K562 (cell line): Measurements from ENCODE around the gene FOCAD.

Experiments used
- ARID4B ChIP-seq: sonication (generic); formaldehyde crosslinking; IDR thresholded peaks from 2 replicates; pipeline ENCODE4 v1.8.0; 2022; ENCODE audit warnings: mild to moderate bottlenecking, missing genetic modification reagents
- BHLHE40 ChIP-seq: IDR thresholded peaks from 2 replicates; pipeline ENCODE4 v1.6.1; 2011; ENCODE audit warnings: low read length, improper control_type of control experiment
- CEBPZ ChIP-seq: fragments of 150-350 bp; IDR thresholded peaks from 2 replicates; pipeline ENCODE4 v1.6.1; 2014; ENCODE audit warnings: low read depth, mild to moderate bottlenecking, low read length, borderline replicate concordance
- CTCF ChIP-seq, 3 experiments: IDR thresholded peaks in 2 of 3; conservative IDR thresholded peaks in 1 of 3; 2 replicates each; pipeline ENCODE4 v1.5.1; 2011 to 2012; ENCODE audit warnings: low read length in 3 of 3, mild to moderate bottlenecking in 3 of 3, control low read depth in 2 of 3, improper control_type of control experiment in 1 of 3, inconsistent platforms in 1 of 3, low read depth in 1 of 3, mixed read lengths in 1 of 3, moderate library complexity in 1 of 3; ENCODE audit not compliant: insufficient read depth in 2 of 3
- ELF4 ChIP-seq: fragments of 450-650 bp; formaldehyde crosslinking; IDR thresholded peaks from 2 replicates; pipeline ENCODE4 v1.4.0; 2022; ENCODE audit warnings: missing genetic modification characterization
- FOXA3 ChIP-seq, 2 experiments: fragments of 450-650 bp in 1 of 2; sonication (generic) in 1 of 2; formaldehyde crosslinking; IDR thresholded peaks in 1 of 2; conservative IDR thresholded peaks in 1 of 2; 2 replicates each; pipeline versions ENCODE4 v1.4.0 to v1.8.0; 2020 to 2022; ENCODE audit warnings: mild to moderate bottlenecking in 2 of 2, missing genetic modification reagents in 1 of 2
- RBM22 ChIP-seq: fragments of 200-400 bp; formaldehyde crosslinking; IDR thresholded peaks from 2 replicates; pipeline ENCODE4 v1.6.1; 2018; ENCODE audit warnings: low read length, low read depth; ENCODE audit not compliant: poor library complexity, severe bottlenecking
- SMARCE1 ChIP-seq: fragments of 450-650 bp; IDR thresholded peaks from 2 replicates; pipeline ENCODE4 v1.7.1; 2016; ENCODE audit warnings: mild to moderate bottlenecking
- TARDBP ChIP-seq: fragments of 450-650 bp; IDR thresholded peaks from 2 replicates; pipeline ENCODE4 v1.6.1; 2016
- ZFX ChIP-seq: sonication (generic); formaldehyde crosslinking; IDR thresholded peaks from 2 replicates; pipeline ENCODE4 v1.8.0; 2022; ENCODE audit warnings: mild to moderate bottlenecking, missing genetic modification reagents, moderate library complexity

GRCh38 chr9:20753761-20754160 is 69.7 kb downstream of the FOCAD start:
- no peak for TF ChIP-seq ARID4B (CRISPR knock-in tag)
- no peak for TF ChIP-seq CEBPZ
- TF ChIP-seq SMARCE1, result no peak
- TF ChIP-seq ELF4 (CRISPR knock-in tag), result no peak
- TF ChIP-seq FOXA3 (CRISPR knock-in tag; conservative IDR thresholded peaks at IDR 0.05 in 1 of 2, IDR thresholded peaks at IDR 0.05 in 1 of 2), result no peak
- no peak for TF ChIP-seq TARDBP
- TF ChIP-seq CTCF (IDR thresholded peaks at IDR 0.05 in 2 of 3, conservative IDR thresholded peaks at IDR 0.05 in 1 of 3; ENCODE audit: insufficient read depth in 2 of 3, low read depth in 1 of 3, low read length in 3 of 3), result no peak
- no peak for TF ChIP-seq RBM22
- TF ChIP-seq BHLHE40, result no peak
- TF ChIP-seq ZFX (CRISPR knock-in tag), result no peak
